Measurements from ENCODE around the gene CHST1. TPM values are rescaled to one million over a fixed set of nuclear protein-coding genes. Genes with fewer than 3 reads are reported as not detected.

Gene CHST1
- polyA plus RNA-seq, 1 experiment = 0.04 TPM

- DNase-seq (ENCODE audit: low read depth) = no peak
- ChIA-PET POLR2A (no interaction called here), CTCF (interaction anchor here (0.8 kb wide), 1 partner anchor 50 kb away, joined by 3 read pairs; no protein-coding TSS in a partner anchor)
- Histone ChIP-seq H3K4me3 (ENCODE audit: low read depth, low read length) (no peak overlapping the region), H3K27me3 (ENCODE audit: control insufficient read depth, insufficient read depth, low read length) (no peaks in the 10 kb centered on the region), H3K36me3 (ENCODE audit: control insufficient read depth, insufficient read depth, low read length) (no peaks in the 10 kb centered on the region)
- no peak for TF ChIP-seq CTCF (IDR thresholded peaks at IDR 0.05; ENCODE audit: insufficient read depth, low read depth, low read length)
These were observed 60.4 kb downstream of the CHST1 start for GRCh38 chr11:45605051-45605450.

GRCh38 chr11:45603946-45604682, 61.3 kb downstream of the CHST1 start:
- no peaks in the 10 kb centered on the region for H3K36me3 ChIP-seq (ENCODE audit: control insufficient read depth, insufficient read depth, low read length)
- H3K4me3 ChIP-seq (ENCODE audit: low read depth, low read length) = no peak overlapping the region
- CTCF ChIA-PET = no interaction called here
- no peaks in the 10 kb centered on the region for H3K27me3 ChIP-seq (ENCODE audit: control insufficient read depth, insufficient read depth, low read length)
- TF ChIP-seq CTCF (IDR thresholded peaks at IDR 0.05; ENCODE audit: insufficient read depth, low read depth, low read length) = no peak
- DNase-seq (ENCODE audit: low read depth) = no peak
- POLR2A ChIA-PET = no interaction called here

GRCh38 chr11:45599161-45599943, 66.1 kb downstream of the CHST1 start:
- H3K36me3 ChIP-seq (ENCODE audit: control insufficient read depth, insufficient read depth, low read length) = no peaks in the 10 kb centered on the region
- no peaks in the 10 kb centered on the region for H3K27me3 ChIP-seq (ENCODE audit: control insufficient read depth, insufficient read depth, low read length)
- DNase-seq (ENCODE audit: low read depth) = no peak
- POLR2A ChIA-PET = no interaction called here
- no peak for TF ChIP-seq CTCF (IDR thresholded peaks at IDR 0.05; ENCODE audit: insufficient read depth, low read depth, low read length)
- CTCF ChIA-PET = no interaction called here
- H3K4me3 ChIP-seq (ENCODE audit: low read depth, low read length) = no peak overlapping the region

Small RNA genes lying within 50 kb of the gene (small RNA-seq; reads per million reads assigned to genes)
- not detected for gene MIR7154 (ENCODE audit: insufficient read length, low read depth, low replicate concordance)

Other genes starting within 250 kb of the CHST1 start
- 7.0 and 14.6 TPM in 2 replicates for gene SLC35C1, start 139.5 kb upstream of the CHST1 start, polyA plus RNA-seq (2011; rRNA removed)
- gene CRY2, start 181.9 kb upstream of the CHST1 start, polyA plus RNA-seq (2011; rRNA removed) = 12.1 and 16.7 TPM in 2 replicates
- gene MAPK8IP1, start 220.0 kb upstream of the CHST1 start, polyA plus RNA-seq (2011; rRNA removed) = 5.6 and 8.7 TPM in 2 replicates
- 0.22 and 0.33 TPM in 2 replicates for gene FREY1, start 241.6 kb upstream of the CHST1 start, polyA plus RNA-seq (2011; rRNA removed)

All from BJ (cell line).